SJSA1 (cell line): Measurements from ENCODE around the gene SEZ6L2. TPM values are rescaled to one million over a fixed set of nuclear protein-coding genes. Genes with fewer than 3 reads are reported as not detected.

Source experiments
- DNase-seq, 2 experiments: peaks; one replicate each; pipeline ENCODE4 v3.0.0-alpha.2; 2015 to 2020; ENCODE audit warnings: low spot score in 2 of 2, low read depth in 1 of 2
- H3K27ac ChIP-seq: fragments of 250-450 bp; sonication (Bioruptor Pico); 2 replicates; pipeline ENCODE4 v1.5.1; 2020; ENCODE audit warnings: mild to moderate bottlenecking, moderate library complexity
- H3K27me3 ChIP-seq: fragments of 250-450 bp; sonication (Bioruptor Pico); replicated peaks from 2 replicates; pipeline ENCODE4 v1.5.1; 2020; ENCODE audit warnings: mild to moderate bottlenecking, moderate library complexity
- H3K36me3 ChIP-seq: fragments of 250-450 bp; sonication (Bioruptor Pico); 2 replicates; pipeline ENCODE4 v1.5.1; 2020; ENCODE audit warnings: mild to moderate bottlenecking
- H3K4me1 ChIP-seq: fragments of 250-450 bp; sonication (Bioruptor Pico); replicated peaks from 2 replicates; pipeline ENCODE4 v1.6.1; 2021; ENCODE audit warnings: mild to moderate bottlenecking
- H3K4me3 ChIP-seq: fragments of 250-450 bp; sonication (Bioruptor Pico); 2 replicates; pipeline ENCODE4 v1.5.1; 2020; ENCODE audit warnings: mild to moderate bottlenecking
- H3K9me3 ChIP-seq: fragments of 250-450 bp; sonication (Bioruptor Pico); replicated peaks from 2 replicates; pipeline ENCODE4 v1.5.1; 2020; ENCODE audit warnings: mild to moderate bottlenecking
- total RNA-seq: library from RNA; depleted of rRNA; stranded (reverse); fragments of >200 nt; shearing (Covaris generic); gene quantifications from 2 replicates; pipeline ENCODE4 v1.2.3, GENCODE V29; 2014; rRNA removed

The SEZ6L2 gene
- total RNA-seq, 1 experiment from 2014 or later: 13.2 TPM

DNA sequence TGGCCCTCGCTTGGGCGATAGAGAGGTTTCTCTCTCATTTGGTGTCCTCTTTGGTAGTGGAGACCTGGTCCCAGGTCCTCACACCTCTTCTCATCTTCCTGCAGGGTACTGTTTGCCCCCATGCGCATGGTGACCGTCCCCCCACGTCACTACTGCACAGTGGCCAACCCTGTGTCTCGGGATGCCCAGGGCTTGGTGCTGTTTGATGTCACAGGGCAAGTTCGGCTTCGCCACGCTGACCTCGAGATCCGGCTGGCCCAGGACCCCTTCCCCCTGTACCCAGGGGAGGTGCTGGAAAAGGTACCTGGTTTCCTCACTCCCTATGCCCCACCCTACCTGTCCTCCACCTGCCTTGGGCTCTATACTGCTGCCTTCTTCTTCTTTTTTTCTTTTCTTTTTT is 68.6 kb downstream of the SEZ6L2 start:
- Histone ChIP-seq H3K27ac (no peak overlapping the region), H3K9me3 (no peaks in the 10 kb centered on the region), H3K36me3 (peaks cover 29% of the 10 kb centered on the region), H3K27me3 (no peaks in the 10 kb centered on the region), H3K4me3 (no peak overlapping the region), H3K4me1 (peaks cover 6% of the 10 kb centered on the region)
- DNase-seq: no peak

DNA sequence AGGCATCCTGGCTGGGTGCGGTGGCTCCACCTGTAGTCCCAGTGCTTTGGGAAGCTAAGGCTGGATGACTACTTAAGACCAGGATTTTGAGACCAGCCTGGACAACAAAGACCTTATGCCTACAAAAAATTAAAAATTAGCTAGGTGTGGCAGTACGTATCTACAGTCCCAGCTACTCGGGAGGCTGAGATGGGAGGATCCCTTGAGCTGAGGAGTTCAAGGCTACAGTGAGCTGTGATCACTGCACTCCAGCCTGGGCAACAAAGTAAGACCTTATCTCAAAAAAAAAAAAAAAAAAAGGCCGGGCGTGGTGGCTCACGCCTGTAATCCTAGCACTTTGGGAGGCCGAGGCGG is 73.0 kb downstream of the SEZ6L2 start:
- peaks cover 49% of the 10 kb centered on the region for H3K4me1 ChIP-seq
- no peaks in the 10 kb centered on the region for H3K27me3 ChIP-seq
- DNase-seq: no peak
- H3K27ac ChIP-seq: peak overlapping the region; percentile 57; the same call in 1 of the 2 replicates
- no peak overlapping the region for H3K4me3 ChIP-seq
- no peaks in the 10 kb centered on the region for H3K9me3 ChIP-seq
- peaks cover 6% of the 10 kb centered on the region; the same call in 1 of the 2 replicates for H3K36me3 ChIP-seq

DNA sequence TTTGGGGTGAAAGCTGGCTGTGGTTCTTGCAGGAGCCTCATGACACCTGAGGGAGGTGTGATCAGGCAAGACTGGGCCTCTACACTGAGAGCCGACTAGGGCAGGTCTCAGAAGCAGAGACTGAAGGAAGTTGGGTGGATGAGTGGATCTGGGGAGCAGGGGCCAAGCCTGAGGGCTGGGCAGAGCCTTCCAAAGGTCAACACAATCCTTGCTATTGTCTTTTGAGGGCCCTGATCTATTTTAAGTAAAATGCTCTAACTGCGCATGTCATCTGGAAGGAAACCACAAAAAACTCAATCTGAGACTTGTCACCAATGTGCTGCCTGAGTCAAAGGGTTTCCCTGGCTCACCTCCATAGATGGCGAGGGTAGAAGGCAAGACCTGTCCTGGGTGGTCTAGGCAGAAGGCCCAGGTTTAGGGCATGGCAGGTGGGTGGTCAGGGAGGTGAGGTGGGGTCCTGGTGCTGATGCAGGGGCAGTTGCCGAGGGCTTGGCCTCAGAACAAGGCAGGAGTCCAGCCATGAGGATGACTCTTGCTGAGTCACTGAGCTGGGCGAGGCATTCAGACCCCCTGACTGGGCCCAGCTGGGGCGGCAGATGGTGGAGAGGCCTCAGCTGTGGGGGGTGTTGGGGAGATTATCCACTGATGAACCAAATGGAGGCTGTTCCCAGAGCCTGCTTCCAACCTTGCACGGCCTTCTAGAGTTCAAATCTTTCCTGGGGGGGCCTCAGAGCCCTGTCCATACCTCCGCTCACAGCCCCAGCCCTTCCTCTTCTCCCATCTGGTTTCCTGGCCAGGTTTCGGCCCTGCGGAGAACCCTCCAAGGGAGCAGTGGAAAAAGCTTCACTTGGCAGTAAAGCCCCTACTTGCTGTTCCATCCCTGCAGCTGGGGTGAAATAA is 74.0 kb downstream of the SEZ6L2 start:
- H3K4me1 ChIP-seq: peaks cover 56% of the 10 kb centered on the region
- H3K27me3 ChIP-seq: no peaks in the 10 kb centered on the region
- H3K27ac ChIP-seq: peak overlapping the region; percentile 57
- H3K4me3 ChIP-seq: no peak overlapping the region
- peak; percentile 87 to 90 for DNase-seq
- peaks cover 7% of the 10 kb centered on the region; the same call in 1 of the 2 replicates for H3K36me3 ChIP-seq
- H3K9me3 ChIP-seq: no peaks in the 10 kb centered on the region

DNA sequence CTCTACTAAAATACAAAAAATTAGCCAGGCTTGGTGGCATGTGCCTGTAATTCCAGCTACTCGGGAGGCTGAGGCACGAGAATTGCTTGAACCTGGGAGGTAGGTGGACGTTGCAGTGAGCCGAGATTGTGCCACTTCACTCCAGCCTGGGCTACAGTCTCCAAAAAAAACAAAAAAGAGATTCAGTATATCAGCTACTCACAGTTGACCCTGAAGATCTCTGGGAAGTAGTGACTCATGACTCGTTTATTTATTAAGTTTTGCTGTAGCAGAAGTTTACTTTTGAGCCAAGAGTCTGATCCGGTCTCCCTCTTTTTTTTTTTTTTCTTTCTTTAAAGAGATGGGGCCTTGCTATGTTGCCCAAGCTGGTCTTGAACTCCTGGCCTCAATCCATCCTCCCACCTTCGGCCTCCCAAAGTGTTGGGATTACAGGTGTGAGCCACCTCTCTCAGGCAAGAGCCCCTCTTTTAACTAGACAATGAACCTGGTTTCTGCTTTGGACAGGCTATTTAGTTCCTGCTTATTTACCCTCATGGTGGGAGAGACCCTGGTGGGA is 74.7 kb downstream of the SEZ6L2 start:
- peak in 1 of 2 experiments; percentile 81 for DNase-seq
- Histone ChIP-seq H3K36me3 (peaks cover 14% of the 10 kb centered on the region), H3K9me3 (no peaks in the 10 kb centered on the region), H3K4me3 (no peak overlapping the region), H3K4me1 (peaks cover 63% of the 10 kb centered on the region), H3K27ac (peak overlapping the region; percentile 57), H3K27me3 (no peaks in the 10 kb centered on the region)

DNA sequence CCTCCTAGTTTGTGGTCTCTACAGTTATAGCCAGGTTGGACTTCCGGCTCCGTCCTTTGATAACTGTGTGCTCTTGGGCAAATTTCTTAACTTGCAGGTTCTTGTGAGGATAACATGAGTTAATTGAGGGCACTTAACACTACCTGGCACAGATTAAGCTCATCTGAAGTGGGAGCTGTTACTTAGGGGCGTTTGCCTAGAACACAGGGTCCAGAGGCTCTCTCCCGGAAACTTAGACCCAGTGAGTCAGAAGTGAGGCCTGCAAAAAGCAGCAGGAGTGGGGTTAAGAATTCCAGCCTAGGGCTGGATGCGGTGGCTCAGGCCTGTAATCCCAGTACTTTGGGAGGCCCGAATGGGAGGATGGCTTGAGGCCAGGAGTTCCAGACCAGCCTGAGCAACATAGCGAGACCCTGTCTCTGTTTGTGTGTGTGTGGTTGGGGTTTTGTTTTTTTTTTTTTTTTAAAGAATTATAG is 77.7 kb downstream of the SEZ6L2 start:
- Histone ChIP-seq H3K4me1 (peaks cover 83% of the 10 kb centered on the region), H3K9me3 (no peaks in the 10 kb centered on the region)

More for the DNA sequence above, 77.7 kb downstream of the SEZ6L2 start:
- no peaks in the 10 kb centered on the region for H3K27me3 ChIP-seq
- peaks cover 31% of the 10 kb centered on the region for H3K36me3 ChIP-seq
- peak; percentile 71 to 81 for DNase-seq
- H3K4me3 ChIP-seq: peak overlapping the region; percentile 46
- H3K27ac ChIP-seq: peak overlapping the region; percentile 67

Other genes with a start within 250 kb of the SEZ6L2 start
- not detected in 2 replicates for gene SPN, start 236.3 kb downstream of the SEZ6L2 start, total RNA-seq
- 0.13 and 1.9 TPM in 2 replicates for gene QPRT, start 220.4 kb downstream of the SEZ6L2 start, total RNA-seq
- gene C16orf54, start 153.6 kb downstream of the SEZ6L2 start, total RNA-seq: not detected in 2 replicates
- gene ZG16, start 121.3 kb downstream of the SEZ6L2 start, total RNA-seq: not detected in 2 replicates
- 95.3 and 137 TPM in 2 replicates for gene KIF22, start 108.8 kb downstream of the SEZ6L2 start, total RNA-seq
- 237 and 331 TPM in 2 replicates for gene MAZ, start 93.0 kb downstream of the SEZ6L2 start, total RNA-seq
- gene PRRT2, start 87.4 kb downstream of the SEZ6L2 start, total RNA-seq: 0.11 TPM in 1 of 2 replicates, not detected in the other
- gene PAGR1, start 83.4 kb downstream of the SEZ6L2 start, total RNA-seq: 39.3 and 66.0 TPM in 2 replicates
- 138 and 149 TPM in 2 replicates for gene MVP, start 79.1 kb downstream of the SEZ6L2 start, total RNA-seq
- 59.9 and 71.6 TPM in 2 replicates for gene CDIPT, start 36.3 kb downstream of the SEZ6L2 start, total RNA-seq
- gene ASPHD1, start 938 bp upstream of the SEZ6L2 start, total RNA-seq: 3.7 and 8.8 TPM in 2 replicates
- 10.2 and 43.8 TPM in 2 replicates for gene KCTD13, start 26.7 kb upstream of the SEZ6L2 start, total RNA-seq
- gene TMEM219, start 62.5 kb upstream of the SEZ6L2 start, total RNA-seq: 86.2 and 143 TPM in 2 replicates
- 55.7 and 65.8 TPM in 2 replicates for gene TAOK2, start 74.3 kb upstream of the SEZ6L2 start, total RNA-seq
- 20.3 and 28.0 TPM in 2 replicates for gene HIRIP3, start 96.1 kb upstream of the SEZ6L2 start, total RNA-seq
- gene INO80E, start 96.7 kb upstream of the SEZ6L2 start, total RNA-seq: 92.7 and 93.4 TPM in 2 replicates
- gene DOC2A, start 111.5 kb upstream of the SEZ6L2 start, total RNA-seq: not detected in 2 replicates
- not detected in 2 replicates for gene C16orf92, start 123.6 kb upstream of the SEZ6L2 start, total RNA-seq
- gene TLCD3B, start 131.7 kb upstream of the SEZ6L2 start, total RNA-seq: 0.55 and 3.1 TPM in 2 replicates
- 758 and 762 TPM in 2 replicates for gene ALDOA, start 166.2 kb upstream of the SEZ6L2 start, total RNA-seq
- gene PPP4C, start 176.4 kb upstream of the SEZ6L2 start, total RNA-seq: 100 and 134 TPM in 2 replicates
- gene TBX6, start 192.4 kb upstream of the SEZ6L2 start, total RNA-seq: not detected in 2 replicates
- gene YPEL3, start 196.7 kb upstream of the SEZ6L2 start, total RNA-seq: 3.1 and 4.8 TPM in 2 replicates
- 0.50 TPM in 1 of 2 replicates, not detected in the other for gene GDPD3, start 214.0 kb upstream of the SEZ6L2 start, total RNA-seq
- gene MAPK3, start 223.7 kb upstream of the SEZ6L2 start, total RNA-seq: 18.6 and 23.3 TPM in 2 replicates